Mesothelial cell of epicardium (in vitro differentiated cells): Measurements from ENCODE around the gene ETS1. TPM values are rescaled to one million over a fixed set of nuclear protein-coding genes. Genes with fewer than 3 reads are reported as not detected.

Source experiments
- DNase-seq, 2 experiments: peaks; one replicate each; pipeline ENCODE4 v3.0.0; 2021; ENCODE audit warnings: low spot score in 2 of 2; ENCODE audit not compliant: unreplicated experiment in 2 of 2
- H3K27ac Mint-ChIP-seq: 2 replicates; pipeline ENCODE4 v1.8.0; 2021; ENCODE audit warnings: mixed read lengths
- H3K27me3 Mint-ChIP-seq: 2 replicates; pipeline ENCODE4 v1.8.0; 2021; ENCODE audit warnings: low read depth, mixed read lengths
- H3K36me3 Mint-ChIP-seq: 2 replicates; pipeline ENCODE4 v1.8.0; 2021; ENCODE audit warnings: mixed read lengths
- H3K4me1 Mint-ChIP-seq: 2 replicates; pipeline ENCODE4 v1.8.0; 2021; ENCODE audit warnings: mixed read lengths
- H3K4me3 Mint-ChIP-seq: 2 replicates; pipeline ENCODE4 v1.8.0; 2021; ENCODE audit warnings: mild to moderate bottlenecking, moderate library complexity, mixed read lengths
- H3K9me3 Mint-ChIP-seq: 2 replicates; pipeline ENCODE4 v1.8.0; 2021; ENCODE audit warnings: mixed read lengths
- CTCF ChIP-seq: fragments of 200-600 bp; sonication (generic); IDR thresholded peaks from one replicate; pipeline ENCODE4 v1.5.0; 2021; ENCODE audit warnings: antibody characterized with exemption; ENCODE audit not compliant: unreplicated experiment
- total RNA-seq: library from RNA; stranded (reverse); gene quantifications from 3 replicates; pipeline ENCODE4 v1.2.1, GENCODE V29; 2021

ETS1 gene
- total RNA-seq, 1 donor from 2014 or later, result 29.7 TPM

- TF ChIP-seq CTCF, result no peak
- DNase-seq, result no peak
- Mint-ChIP-seq H3K4me3 (no peak overlapping the region), H3K9me3 (peaks cover 13% of the 10 kb centered on the region), H3K27me3 (peaks cover 18% of the 10 kb centered on the region), H3K27ac (no peak overlapping the region), H3K36me3 (no peaks in the 10 kb centered on the region), H3K4me1 (no peaks in the 10 kb centered on the region)
Measured at GRCh38 chr11:128596250-128596649, 8.9 kb upstream of the ETS1 start.

- H3K27ac Mint-ChIP-seq, result no peak overlapping the region
- no peak for DNase-seq
- peaks cover 22% of the 10 kb centered on the region for H3K27me3 Mint-ChIP-seq
Measured at GRCh38 chr11:128595775-128596174, 8.4 kb upstream of the ETS1 start.

GRCh38 chr11:128595221-128595620 lies 7.9 kb upstream of the ETS1 start:
- no peak for TF ChIP-seq CTCF
- DNase-seq, result no peak
- Mint-ChIP-seq H3K9me3 (peaks cover 10% of the 10 kb centered on the region), H3K4me1 (no peaks in the 10 kb centered on the region), H3K36me3 (no peaks in the 10 kb centered on the region), H3K4me3 (no peak overlapping the region), H3K27ac (no peak overlapping the region), H3K27me3 (peaks cover 22% of the 10 kb centered on the region)

More at GRCh38 chr11:128595775-128596174, 8.4 kb upstream of the ETS1 start:
- Mint-ChIP-seq H3K4me1 (no peaks in the 10 kb centered on the region), H3K36me3 (no peaks in the 10 kb centered on the region), H3K4me3 (no peak overlapping the region), H3K9me3 (peaks cover 13% of the 10 kb centered on the region)
- TF ChIP-seq CTCF, result no peak

- H3K9me3 Mint-ChIP-seq, result peaks cover 7% of the 10 kb centered on the region
- no peak overlapping the region for H3K27ac Mint-ChIP-seq
- no peaks in the 10 kb centered on the region for H3K36me3 Mint-ChIP-seq
- no peak overlapping the region for H3K4me3 Mint-ChIP-seq
- H3K4me1 Mint-ChIP-seq, result no peaks in the 10 kb centered on the region
- peaks cover 26% of the 10 kb centered on the region for H3K27me3 Mint-ChIP-seq
- no peak for TF ChIP-seq CTCF
- no peak for DNase-seq
Measured at GRCh38 chr11:128594226-128594625, 6.9 kb upstream of the ETS1 start.

GRCh38 chr11:128593281-128593680 lies 5.9 kb upstream of the ETS1 start:
- TF ChIP-seq CTCF, result no peak
- H3K27me3 Mint-ChIP-seq, result peaks cover 31% of the 10 kb centered on the region
- no peak overlapping the region for H3K27ac Mint-ChIP-seq
- H3K36me3 Mint-ChIP-seq, result no peaks in the 10 kb centered on the region
- DNase-seq, result no peak
- H3K4me3 Mint-ChIP-seq, result no peak overlapping the region
- H3K9me3 Mint-ChIP-seq, result peaks cover 5% of the 10 kb centered on the region
- no peaks in the 10 kb centered on the region for H3K4me1 Mint-ChIP-seq

- peaks cover 3% of the 10 kb centered on the region for H3K9me3 Mint-ChIP-seq
- no peak for DNase-seq
- H3K4me1 Mint-ChIP-seq, result peaks cover 1% of the 10 kb centered on the region
- no peak for TF ChIP-seq CTCF
- peaks cover 35% of the 10 kb centered on the region for H3K27me3 Mint-ChIP-seq
- no peak overlapping the region for H3K4me3 Mint-ChIP-seq
- no peak overlapping the region for H3K27ac Mint-ChIP-seq
- no peaks in the 10 kb centered on the region for H3K36me3 Mint-ChIP-seq
Measured at GRCh38 chr11:128592454-128592853, 5.1 kb upstream of the ETS1 start.
